HG03060 (cell line): ENCODE data around the gene FBXL20.
A peak's percentile ranks its signal among the peaks of the same experiment; 100 is the strongest.
"Not testable (repeated sequence)": the region's sequence is repeated elsewhere in the genome, so short reads cannot be mapped to it uniquely, and the experiment has no call there.

Experiments
- ATAC-seq: cut with Tn5 transposase; IDR thresholded peaks from one replicate; pipeline ENCODE4 v1.9.1; 2021; ENCODE audit warnings: low read depth, moderate number of reproducible peaks; ENCODE audit not compliant: unreplicated experiment

FBXL20 gene, protein sequence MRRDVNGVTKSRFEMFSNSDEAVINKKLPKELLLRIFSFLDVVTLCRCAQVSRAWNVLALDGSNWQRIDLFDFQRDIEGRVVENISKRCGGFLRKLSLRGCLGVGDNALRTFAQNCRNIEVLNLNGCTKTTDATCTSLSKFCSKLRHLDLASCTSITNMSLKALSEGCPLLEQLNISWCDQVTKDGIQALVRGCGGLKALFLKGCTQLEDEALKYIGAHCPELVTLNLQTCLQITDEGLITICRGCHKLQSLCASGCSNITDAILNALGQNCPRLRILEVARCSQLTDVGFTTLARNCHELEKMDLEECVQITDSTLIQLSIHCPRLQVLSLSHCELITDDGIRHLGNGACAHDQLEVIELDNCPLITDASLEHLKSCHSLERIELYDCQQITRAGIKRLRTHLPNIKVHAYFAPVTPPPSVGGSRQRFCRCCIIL

DNA sequence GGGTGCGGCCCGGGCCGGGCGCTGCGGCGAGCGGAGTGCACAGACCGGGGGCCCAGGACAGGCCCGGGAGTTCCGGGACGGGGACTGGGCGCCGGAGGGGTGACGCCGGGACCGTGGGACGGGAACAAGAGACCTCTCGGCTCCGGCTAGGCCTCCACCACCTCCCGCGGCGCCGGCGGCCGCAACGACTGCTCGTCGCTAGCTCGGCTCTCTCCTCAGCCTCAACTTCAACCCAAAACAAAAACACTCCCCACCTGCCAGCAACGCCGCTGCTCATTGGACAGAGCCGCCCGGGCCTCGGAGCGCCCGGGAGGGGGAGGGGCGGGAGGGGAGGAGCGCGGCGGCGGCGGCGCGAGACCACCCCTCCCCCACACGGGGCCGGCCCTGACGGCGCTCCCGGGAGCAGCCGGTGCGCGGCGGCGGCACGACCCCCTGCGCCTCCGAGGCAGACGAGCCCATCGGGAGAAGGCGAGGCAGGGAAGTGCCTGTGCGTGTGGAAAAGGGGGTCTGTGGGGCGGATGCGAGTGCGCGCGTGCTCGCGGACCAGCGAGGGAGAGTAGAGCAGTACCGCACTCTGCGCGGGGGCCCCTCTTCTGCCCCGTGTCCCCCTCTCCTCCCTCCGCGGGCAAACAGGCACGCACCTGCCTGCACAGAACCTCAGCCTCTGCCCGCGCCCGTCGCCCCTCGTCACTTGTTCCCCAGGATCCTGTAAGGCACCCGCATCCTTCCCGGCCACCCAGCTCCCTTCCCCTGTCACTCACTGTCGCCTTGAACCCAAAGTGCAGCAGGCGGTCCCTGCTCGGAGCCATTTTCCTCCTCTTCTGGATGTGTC lies at the start of gene FBXL20:
TSS of gene FBXL20 (minus strand) at position 215 of the 832 bp plus-strand sequence. CDS start 224 bp downstream, outside the sequence.
- ATAC-seq: no peak

DNA sequence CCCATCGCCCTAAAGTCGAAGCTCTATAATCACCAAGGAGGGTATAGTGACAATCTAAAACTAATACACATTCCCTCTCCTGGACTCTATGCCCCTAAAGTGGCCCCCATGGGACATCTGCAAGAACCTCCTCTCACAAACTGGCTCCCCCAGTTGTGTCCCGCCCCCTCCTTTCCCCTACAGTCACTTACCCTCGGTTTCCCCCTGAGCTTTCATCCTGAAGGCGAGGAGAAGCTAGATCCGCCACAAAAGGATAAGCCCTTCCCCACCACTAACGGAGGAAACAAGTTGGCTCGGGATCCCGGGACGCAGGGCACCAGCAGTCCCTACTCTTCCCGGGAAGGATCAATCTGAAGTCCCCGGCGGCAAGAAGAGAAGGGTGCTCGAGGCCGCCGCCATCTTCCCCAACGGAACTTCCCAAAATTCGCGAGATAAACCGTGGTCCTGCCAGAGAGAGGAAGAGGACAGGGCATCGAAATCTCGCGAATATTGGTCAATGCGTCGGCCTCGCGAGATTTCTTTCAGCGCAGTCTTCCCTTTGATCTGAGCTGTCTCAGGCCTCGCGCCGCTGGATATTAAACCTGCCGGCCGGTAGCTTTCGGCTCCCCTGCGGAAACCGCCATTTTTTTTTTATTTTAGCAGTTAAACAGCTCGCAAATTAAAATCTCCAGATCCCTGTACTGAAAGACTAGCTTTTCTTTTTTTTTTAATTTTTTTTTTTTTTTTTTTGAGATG lies 49.6 kb upstream of the FBXL20 start, which contains the start of gene MED1:
TSS of gene MED1 (minus strand) at position 417 of the 735 bp plus-strand sequence. CDS start at position 216, 201 bp downstream.
- ATAC-seq: peak; percentile 92

DNA sequence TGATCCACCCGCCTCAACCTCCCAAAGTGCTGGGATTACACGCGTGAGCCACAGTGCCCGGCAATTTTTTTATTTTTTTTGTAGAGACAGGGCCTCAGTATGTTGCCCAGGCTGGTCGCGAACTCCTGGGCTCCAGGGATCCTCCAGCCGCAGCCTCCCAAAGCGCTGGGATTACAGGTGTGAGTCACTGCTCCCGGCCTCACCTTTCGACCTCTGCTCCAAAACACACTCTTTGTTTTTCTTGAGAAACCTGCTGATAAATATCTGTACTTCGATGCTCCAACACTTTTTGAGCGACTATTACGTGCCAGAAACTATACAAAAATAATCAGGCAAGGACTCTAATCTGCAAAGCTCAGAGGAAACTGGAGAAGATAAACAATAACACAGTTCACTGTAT lies 48.6 kb upstream of the FBXL20 start:
- ATAC-seq: no peak

DNA sequence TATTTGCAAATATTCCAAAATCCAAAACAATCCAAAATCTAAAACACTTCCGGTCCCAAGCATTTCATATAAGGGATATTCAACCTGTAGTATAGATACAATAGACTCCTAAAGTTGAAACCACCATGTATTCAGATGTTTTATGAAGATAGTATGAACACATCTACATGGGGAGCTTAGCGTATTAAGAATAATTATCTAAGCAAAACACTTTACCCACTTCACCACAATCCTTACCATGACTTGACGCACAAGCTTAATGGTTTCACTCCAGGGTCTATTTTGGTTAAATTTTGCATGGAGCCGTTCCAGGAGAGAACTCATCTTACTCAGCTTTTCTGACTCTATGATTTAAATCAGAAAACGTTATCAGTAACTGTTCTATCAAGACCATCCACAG lies 46.1 kb upstream of the FBXL20 start:
- ATAC-seq: no peak

DNA sequence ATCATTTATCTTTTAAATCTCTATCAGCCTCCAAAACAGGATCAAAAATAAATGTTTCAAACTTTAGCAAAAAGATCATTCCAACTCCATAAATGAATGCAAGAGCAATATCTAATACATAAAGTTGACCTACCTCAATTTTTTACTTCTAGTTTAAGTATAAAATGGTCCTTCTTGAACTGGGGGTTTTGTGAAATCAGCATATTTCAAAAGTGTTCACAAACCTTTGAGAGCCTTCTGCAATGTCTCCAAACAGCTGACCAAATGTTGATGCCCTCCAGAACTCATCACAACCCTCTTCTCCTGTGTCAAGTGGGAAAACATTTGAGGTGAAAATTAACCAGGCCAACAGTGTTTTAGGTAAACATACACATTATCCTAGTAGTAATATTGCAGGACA lies 41.9 kb upstream of the FBXL20 start:
- ATAC-seq: no peak

DNA sequence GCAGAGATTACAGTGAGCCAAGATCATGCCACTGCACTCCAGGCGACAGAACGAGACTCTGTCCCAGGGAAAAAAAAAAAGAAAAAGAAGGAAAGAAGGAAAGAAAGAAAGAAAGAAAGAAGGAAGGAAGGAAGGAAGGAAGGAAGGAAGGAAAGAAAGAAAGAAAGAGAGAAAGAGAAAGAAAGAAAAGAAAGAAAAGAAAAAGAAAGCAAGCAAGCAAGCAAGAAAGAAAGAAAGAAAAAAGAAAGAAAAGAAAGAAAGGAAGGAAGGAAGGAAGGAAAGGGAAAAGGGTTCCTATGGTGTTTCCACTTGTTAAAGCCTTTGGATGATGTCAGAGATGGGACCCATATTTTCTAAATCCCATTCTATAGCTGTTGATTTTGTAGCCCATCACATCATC lies 38.4 kb upstream of the FBXL20 start:
- not testable (repeated sequence) for ATAC-seq

DNA sequence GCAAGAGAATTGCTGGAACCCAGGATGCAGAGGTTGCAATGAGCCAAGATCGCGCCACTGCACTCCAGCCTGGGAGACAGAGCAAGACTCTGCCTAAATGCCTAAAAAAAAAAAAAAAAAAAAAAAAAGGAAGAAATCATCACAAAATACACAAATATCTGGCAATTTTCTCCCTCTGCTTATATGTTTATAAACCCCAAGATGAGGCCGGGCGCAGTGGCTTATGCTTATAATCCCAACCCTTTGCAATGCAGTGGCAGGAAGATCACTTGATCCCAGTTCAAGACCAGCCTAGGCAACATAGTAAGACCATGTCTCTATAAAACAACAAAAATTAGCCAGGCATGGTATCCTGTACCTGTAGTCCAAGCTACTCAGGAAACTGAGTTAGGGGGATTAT lies 28.2 kb upstream of the FBXL20 start:
- ATAC-seq: no peak

DNA sequence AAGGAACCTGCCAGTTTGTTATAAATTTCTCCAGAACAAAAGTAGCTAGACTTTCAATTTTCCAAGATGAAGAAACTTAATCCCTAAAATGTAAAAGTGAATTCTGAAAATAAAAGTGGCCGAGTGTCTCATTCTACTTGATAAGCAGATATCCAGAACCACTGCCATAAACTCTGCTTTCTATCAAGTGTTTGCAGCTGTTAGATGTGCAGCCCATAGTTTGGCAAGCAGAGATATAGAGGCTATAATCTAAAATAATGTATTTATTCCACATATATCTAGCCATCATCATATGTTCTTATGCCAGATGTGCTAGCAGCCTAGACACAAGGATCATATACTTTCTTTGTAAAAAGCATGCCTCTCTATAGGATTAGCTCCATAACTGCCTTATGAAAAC lies 14.7 kb upstream of the FBXL20 start:
- ATAC-seq: no peak

DNA sequence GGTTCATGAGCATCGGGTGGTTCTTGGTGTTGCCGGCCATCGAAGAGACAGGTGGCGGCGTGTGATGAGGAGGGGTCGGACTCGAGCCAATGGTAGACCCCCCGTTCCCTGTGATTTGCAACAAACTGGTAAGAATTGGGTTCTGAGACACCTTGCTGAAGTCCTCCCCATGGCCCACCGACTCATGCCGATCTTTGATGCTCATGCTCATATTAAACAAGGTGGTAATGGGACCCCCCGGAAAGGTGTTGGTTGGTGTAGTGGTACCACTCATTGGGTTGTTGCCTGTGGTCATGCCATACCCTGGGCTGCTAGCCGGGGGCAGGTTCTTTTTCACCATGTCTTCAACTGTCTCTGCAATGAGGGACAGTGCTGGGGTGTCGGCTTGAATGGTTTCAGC lies 8.9 kb upstream of the FBXL20 start:
- no peak for ATAC-seq

DNA sequence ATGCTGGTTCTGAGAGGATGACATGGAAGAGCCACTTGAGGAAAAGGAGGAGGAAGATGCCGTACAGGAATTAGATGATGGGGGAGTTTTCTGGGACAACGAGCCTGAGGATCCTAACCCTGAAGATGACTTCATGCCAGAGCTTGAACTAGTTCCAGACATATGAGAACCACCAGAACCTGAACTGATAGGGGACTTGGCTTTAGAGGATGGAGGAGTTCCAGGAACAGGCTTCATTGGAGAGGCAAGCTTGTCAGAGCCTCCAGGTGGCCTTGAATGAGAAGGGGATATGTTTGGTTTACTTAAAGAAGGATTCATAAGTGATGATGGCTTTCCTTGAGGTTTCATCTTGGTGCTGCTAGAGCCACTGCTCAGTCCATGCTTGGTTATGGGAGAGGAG lies 6.9 kb upstream of the FBXL20 start:
- no peak for ATAC-seq

DNA sequence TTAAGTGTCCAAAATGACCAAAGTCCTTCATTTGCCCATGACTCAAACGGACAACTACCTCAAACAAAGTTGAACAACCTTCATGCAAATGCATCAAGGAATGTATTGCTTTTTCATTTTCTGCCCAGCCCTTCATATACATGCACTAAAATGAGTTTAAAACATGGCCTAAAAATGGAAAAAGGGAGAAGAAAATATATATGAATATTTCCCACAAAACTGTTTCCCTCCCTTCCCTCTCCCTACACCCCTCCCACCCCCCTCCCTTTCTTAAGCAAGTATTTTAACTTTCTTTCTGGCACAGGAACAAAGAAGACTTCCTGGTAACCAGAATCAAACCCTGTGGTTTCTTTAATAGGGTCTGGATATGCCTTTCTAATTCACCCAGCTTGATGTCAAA lies 5.5 kb upstream of the FBXL20 start:
- no peak for ATAC-seq

DNA sequence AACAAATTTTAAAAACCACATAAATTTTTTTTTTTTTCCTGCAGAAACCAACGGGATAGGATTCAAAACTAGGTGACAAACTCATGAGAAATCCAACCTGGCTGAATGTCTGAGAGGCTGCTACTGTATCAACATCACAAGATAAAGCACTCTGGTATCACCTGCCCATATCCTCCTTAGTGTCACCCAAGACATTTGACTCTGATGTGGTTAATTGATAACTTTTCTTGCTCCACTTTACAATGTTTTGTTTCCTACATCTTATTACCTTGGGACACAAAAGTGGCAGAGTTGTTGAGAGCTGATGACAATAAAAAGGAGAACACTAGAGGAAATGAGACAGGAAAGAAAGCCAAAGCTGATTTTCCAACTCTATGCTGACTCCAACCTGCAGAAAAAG lies 4.0 kb upstream of the FBXL20 start:
- no peak for ATAC-seq

DNA sequence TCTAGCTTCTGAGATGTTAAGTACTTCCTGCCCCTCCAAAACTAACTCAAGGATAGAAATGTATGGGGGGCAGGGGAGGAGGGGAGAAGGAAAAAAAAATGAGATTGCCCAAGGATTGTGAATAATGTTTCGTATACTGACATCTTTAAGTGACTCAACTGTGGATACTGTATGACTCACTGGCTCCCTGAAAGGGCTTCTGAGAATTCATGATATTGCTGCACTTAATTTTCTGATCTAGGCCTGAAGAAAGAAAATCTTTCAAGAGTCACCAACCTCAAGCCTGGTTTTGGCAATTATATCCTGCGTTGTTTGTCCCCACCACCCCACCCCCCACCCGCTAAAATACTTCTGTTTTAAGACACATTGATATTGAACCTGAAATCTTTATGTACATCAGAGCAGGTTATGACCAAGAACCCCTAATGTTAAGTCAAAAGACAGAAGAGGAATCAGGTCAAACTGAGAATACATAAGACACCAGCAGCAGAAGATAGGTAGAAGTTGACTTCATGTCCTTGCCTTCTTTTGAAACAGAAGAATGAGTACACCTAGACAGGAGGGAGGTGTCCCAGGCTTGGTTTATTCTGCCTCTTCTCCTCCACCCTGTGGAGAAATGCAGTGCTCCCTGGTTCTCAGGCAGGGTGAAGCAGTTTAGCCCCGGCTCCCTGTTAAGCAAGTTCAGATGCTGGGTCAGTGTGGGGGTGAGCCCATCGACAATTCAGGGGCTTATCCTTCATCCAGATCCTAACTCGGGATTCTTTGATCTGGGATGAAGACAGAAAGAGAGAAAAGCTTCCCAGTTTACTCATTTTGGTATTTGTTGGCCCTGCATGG lies 3.3 kb upstream of the FBXL20 start:
- ATAC-seq: no peak

DNA sequence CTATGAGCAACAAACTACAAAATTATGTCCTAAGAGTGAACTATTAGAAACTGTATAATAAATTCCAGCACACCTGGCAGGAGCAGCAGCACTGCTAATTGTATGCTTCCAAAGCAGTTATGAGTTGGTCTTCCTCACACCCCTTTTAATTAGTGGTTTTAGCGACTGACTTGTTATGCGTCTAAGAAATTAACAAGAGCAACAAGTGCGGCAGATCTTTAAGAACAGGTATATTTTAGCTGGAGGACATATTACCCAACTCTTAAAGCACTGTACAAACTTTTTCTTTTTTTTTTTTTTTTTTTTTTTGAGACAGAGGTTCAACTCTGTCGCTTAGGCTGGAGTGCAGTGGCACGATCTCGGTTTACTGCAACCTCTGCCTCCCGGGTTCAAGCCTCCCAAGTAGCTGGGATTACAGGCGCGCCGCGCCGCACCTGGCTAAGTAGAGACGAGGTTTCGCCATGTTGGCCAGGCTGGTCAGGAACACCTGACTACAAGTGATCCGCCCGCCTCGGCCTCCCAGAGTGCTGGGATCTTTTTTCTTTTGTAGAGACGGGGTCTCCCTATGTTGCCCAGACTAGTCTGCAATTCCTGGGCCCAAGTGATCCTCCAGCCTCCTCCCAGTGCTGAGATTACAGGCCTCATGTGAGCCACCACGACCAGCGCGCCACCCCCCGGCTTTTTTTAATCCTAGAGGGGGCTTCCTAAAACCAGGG lies 1.6 kb upstream of the FBXL20 start:
- no peak for ATAC-seq

DNA sequence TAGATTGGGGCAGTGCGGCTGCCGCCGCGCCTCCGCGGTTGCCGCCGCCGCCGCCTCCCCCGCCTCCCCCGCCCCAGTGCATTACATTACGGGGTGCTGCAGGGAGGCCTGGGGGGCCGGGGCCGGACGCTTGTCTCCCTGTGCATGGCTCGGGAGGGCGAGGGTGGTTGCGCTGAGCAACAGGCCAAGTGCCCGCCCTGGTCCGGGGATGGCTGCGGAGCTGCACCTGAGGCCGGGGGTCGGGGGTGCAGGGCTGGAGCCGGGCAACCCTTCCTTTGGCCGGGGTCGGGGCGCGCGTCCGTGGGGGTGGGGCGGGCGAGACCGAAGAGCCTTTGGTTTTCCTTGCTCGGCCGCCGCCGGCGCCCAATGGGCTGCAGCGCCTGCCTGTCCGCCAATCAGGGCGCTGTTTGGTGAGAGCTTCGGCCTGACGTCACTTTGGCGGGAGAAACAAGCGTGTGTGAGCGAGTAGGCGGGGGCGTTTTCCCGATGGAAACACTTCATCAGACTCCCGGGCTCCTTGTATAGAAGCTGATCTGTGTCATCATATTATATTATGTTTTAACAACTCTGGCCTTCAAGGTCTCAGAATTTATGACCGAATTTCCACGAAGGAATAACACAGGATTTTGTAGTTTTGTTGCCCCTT lies 941 bp upstream of the FBXL20 start:
- ATAC-seq: peak; percentile 46

DNA sequence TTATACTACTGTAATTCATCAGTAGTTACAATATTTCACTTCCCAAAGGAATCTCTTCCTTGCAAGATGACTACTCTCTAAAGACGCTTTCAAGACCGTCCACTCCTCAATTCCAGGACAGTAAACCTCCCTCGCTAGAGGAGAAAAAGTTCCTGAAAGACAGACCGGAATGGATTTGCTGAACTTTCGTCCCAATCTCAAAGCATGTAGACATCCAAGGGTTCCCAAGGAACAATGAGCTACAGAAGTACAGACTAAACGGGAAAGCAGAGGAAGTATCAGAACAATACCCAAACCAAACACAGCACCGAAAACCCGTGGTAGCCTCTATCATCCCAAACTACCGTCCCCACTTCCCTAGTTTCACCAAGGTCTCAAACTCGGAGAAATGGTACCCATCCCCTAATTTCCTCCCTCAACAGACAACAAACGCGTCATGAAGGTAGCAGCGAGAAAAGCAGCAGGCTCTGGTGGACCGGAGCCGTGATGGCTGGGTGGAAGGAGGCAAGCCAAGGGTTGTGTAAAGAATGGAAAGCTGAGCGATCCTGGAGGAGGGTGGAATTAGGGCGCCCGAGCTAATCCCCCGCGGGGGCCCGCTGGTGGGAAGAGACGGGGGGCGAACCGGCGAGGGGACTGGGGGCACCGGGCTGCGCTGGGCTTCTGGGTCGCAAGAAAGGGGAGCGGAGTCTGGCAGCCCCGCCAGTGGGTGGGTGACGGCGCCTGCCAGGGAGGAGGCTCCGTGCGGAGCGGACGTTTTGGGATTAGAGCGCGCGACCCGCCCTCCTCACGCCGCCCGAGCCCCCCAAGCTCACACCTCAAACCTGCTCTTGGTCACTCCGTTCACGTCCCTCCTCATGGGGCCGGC lies 647 bp downstream of the FBXL20 start:
- no peak for ATAC-seq

DNA sequence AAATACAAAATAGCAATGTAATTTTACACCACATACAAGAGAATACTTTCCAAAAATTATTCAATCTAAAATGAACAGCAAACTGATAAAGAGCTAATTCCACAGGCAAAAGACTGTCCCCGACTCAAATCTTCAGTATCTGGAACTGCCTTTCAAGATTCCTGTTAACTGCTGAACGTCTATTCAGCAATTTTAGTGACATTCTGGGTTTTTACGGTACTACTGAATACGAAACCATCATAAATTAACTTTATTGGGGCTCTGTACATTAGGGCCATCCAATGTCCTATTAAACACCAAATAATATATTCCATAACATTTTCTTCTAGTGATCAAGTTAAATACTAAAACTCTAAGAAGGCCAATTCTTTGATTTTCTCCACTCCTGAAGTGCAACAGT lies 1.6 kb downstream of the FBXL20 start:
- no peak for ATAC-seq

DNA sequence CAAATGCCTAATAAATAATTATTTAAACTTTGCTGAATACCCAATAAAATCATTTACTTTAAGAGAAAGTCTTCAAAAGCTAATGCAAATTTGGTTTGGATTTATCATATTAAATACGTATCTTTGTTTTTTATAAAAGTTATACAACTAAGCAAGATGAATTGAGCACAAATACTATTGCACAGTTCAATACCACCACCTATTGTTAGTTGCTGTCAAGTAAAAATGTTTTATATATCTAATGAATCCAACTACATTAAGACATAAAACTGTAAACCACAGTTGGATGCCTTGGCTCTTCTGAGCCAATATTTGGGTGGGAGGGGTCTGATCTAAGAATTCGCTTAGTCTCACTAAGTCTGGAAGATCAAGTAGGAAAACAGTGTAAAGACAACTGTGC lies 7.7 kb downstream of the FBXL20 start:
- ATAC-seq: no peak
